ENCODE data around the gene PARD3. TPM values are rescaled to one million over a fixed set of nuclear protein-coding genes. Genes with fewer than 3 reads are reported as not detected.
A peak's percentile ranks its signal among the peaks of the same experiment; 100 is the strongest.

PARD3 gene
- total RNA-seq, 4 donors from 2014 or later: 42.6 to 63.6 (median 55.2) TPM

DNA sequence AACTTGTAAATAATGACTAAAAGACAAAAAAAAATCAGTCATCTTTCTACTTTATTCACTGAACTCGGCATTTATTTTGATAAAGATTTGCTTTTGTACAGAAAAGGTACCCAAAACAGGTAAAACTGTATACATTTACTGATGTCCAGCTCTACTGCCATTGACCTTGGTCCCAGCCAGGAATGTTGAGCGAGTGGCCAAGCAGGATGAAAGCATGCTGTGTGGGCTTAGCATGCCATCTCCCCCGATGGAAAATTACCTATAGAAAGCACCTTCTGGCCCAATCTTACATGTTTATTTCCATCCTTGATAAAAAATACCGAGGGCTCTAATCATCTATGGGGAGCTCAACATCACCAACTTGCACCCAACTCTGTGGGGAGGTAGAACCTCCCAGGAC, 6.8 kb downstream of the PARD3 start:
- Histone ChIP-seq H3K27me3 (no peaks in the 10 kb centered on the region), H3K36me3 (no peaks in the 10 kb centered on the region), H3K9me3 (no peaks in the 10 kb centered on the region), H3K4me1 (peaks cover 0 to 55% (median 21%) of the 10 kb centered on the region in 4 donors), H3K27ac (peak overlapping the region; percentile 74 to 88 (median 81)), H3K4me3 (no peak overlapping the region)
- WGBS, 2 donors: 71 to 76% methylated on average over 4 of the region's 4 CpGs
- TF ChIP-seq, protein P1, sequence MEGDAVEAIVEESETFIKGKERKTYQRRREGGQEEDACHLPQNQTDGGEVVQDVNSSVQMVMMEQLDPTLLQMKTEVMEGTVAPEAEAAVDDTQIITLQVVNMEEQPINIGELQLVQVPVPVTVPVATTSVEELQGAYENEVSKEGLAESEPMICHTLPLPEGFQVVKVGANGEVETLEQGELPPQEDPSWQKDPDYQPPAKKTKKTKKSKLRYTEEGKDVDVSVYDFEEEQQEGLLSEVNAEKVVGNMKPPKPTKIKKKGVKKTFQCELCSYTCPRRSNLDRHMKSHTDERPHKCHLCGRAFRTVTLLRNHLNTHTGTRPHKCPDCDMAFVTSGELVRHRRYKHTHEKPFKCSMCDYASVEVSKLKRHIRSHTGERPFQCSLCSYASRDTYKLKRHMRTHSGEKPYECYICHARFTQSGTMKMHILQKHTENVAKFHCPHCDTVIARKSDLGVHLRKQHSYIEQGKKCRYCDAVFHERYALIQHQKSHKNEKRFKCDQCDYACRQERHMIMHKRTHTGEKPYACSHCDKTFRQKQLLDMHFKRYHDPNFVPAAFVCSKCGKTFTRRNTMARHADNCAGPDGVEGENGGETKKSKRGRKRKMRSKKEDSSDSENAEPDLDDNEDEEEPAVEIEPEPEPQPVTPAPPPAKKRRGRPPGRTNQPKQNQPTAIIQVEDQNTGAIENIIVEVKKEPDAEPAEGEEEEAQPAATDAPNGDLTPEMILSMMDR (IDR thresholded peaks at IDR 0.05): no peak
- no peak for TF ChIP-seq EP300 (IDR thresholded peaks at IDR 0.05)
- TF ChIP-seq POLR2A (IDR thresholded peaks at IDR 0.05): no peak
- no peak for DNase-seq (ENCODE audit: low spot score in 2 of 2)

DNA sequence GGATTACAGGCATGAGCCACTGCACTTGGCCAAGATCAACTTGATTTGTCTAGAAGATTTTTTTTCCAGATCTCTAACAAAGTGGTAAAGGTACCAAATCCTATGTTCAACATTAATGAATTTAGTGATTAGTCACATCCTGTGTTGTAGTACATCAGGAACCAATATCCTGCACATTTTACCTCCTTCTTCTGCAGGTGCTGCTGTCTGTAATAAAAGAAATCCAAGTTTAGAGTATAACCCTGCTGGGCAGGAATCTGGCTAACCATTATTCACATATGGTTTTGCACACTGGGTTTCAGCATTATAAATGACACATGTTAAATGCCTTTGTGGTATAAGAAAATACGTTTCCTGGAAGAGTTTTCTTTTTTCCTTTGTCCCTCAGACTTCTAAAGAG, 10.8 kb downstream of the PARD3 start:
- 88 to 90% methylated on average over 1 of the region's 1 CpG for WGBS, 2 donors
- no peaks in the 10 kb centered on the region for H3K36me3 ChIP-seq
- H3K4me3 ChIP-seq: no peak overlapping the region
- H3K4me1 ChIP-seq: peaks cover 0 to 43% (median 10%) of the 10 kb centered on the region in 4 donors
- H3K27me3 ChIP-seq: no peaks in the 10 kb centered on the region
- no peaks in the 10 kb centered on the region for H3K9me3 ChIP-seq
- TF ChIP-seq POLR2A (IDR thresholded peaks at IDR 0.05) (no peak), EP300 (IDR thresholded peaks at IDR 0.05) (no peak)
- TF ChIP-seq, protein P1 (IDR thresholded peaks at IDR 0.05): no peak
- H3K27ac ChIP-seq: no peak overlapping the region
- no peak for DNase-seq (ENCODE audit: low spot score in 2 of 2)

GRCh38 chr10:34802692-34803091, 12.4 kb downstream of the PARD3 start:
- Histone ChIP-seq H3K36me3 (no peaks in the 10 kb centered on the region), H3K4me1 (peaks cover 0 to 27% (median 5%) of the 10 kb centered on the region in 4 donors), H3K9me3 (no peaks in the 10 kb centered on the region), H3K27ac (no peak overlapping the region), H3K4me3 (no peak overlapping the region), H3K27me3 (no peaks in the 10 kb centered on the region)
- 83 to 91% methylated on average over 5 of the region's 5 CpGs for WGBS, 2 donors
- no peak for DNase-seq (ENCODE audit: low spot score in 2 of 2)
- TF ChIP-seq POLR2A (IDR thresholded peaks at IDR 0.05): no peak
- no peak for TF ChIP-seq EP300 (IDR thresholded peaks at IDR 0.05)
- TF ChIP-seq, protein P1 (IDR thresholded peaks at IDR 0.05): no peak

DNA sequence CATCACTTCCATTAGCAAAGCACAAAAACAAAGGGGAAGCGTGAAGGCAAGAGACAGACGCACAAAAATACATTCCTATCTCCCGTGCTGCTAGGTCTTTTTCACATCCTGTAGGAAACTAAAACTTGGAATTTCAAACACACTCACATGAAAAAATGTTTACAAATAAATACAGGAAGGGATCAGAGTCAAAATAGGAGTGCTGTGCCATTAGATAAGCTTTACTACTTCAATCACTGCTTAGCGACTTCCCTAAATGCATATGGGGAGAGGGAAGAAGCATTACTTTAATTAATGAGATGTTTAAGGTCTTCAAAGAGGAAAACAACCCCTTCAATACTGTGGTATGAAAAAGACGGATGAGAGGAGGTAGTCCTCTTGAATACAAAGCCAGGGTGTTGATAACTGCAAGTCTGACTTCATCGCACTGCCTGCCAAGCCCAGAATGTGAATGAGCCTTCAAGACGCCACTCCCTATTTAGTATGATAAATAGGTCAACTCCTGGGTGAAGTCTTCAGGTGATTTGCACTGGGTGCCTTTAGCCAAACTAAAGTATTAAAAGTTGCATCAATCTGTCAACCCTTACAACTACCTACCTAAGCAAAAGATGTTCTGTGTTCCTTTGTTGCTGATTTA, 13.9 kb downstream of the PARD3 start:
- Histone ChIP-seq H3K4me1 (peaks cover 0 to 30% (median 5%) of the 10 kb centered on the region in 4 donors), H3K27ac (peak overlapping the region in 2 of 4 donors; percentile 1 to 21), H3K36me3 (no peaks in the 10 kb centered on the region), H3K4me3 (no peak overlapping the region), H3K27me3 (no peaks in the 10 kb centered on the region), H3K9me3 (no peaks in the 10 kb centered on the region)
- TF ChIP-seq, protein P1 (IDR thresholded peaks at IDR 0.05): no peak
- no peak for TF ChIP-seq POLR2A (IDR thresholded peaks at IDR 0.05)
- TF ChIP-seq EP300 (IDR thresholded peaks at IDR 0.05): no peak
- DNase-seq (ENCODE audit: low spot score in 2 of 2): peak in 1 of 2 donors; percentile 16
- WGBS, 2 donors: 25 to 32% methylated on average over 7 of the region's 7 CpGs

DNA sequence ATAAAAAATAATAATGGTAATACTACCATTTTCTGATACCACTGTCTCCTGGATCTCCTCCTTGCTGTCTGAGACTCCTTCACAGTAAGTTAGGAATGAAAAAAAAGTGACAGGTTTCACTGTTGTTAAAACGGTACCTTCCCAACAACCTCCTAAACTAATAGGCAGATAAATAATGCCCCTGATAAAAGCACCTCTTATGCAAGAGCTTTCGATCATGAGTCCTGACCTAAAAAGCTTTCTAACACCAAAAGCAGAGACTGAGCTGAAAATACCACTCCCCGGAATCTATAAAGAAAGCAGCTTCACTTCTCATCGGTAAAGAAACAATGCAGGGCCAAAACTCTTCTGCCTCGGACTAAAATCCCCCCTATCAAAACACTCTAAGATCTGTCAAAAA, 14.5 kb downstream of the PARD3 start:
- H3K27ac ChIP-seq: peak overlapping the region in 2 of 4 donors; percentile 1 to 45
- H3K36me3 ChIP-seq: no peaks in the 10 kb centered on the region
- WGBS, 2 donors: 26 to 39% methylated on average over 5 of the region's 5 CpGs
- DNase-seq (ENCODE audit: low spot score in 2 of 2): no peak
- no peaks in the 10 kb centered on the region for H3K9me3 ChIP-seq
- TF ChIP-seq, protein P1 (IDR thresholded peaks at IDR 0.05): no peak
- no peak for TF ChIP-seq EP300 (IDR thresholded peaks at IDR 0.05)
- no peak for TF ChIP-seq POLR2A (IDR thresholded peaks at IDR 0.05)
- no peak overlapping the region for H3K4me3 ChIP-seq
- peaks cover 0 to 30% (median 5%) of the 10 kb centered on the region in 4 donors for H3K4me1 ChIP-seq
- no peaks in the 10 kb centered on the region for H3K27me3 ChIP-seq
